Pancreas (tissue), 10 donors: Measurements from ENCODE around the gene ARID5A. TPM values are rescaled to one million over a fixed set of nuclear protein-coding genes. Genes with fewer than 3 reads are reported as not detected.

ENCODE experiments used
- ATAC-seq, 4 donors: fragments of 200-7000 bp; cut with Tn5 transposase; one replicate each; pipeline versions ENCODE4 v1.8.0 to v1.9.1; 2020; ENCODE audit warnings: mild to moderate bottlenecking in 4 of 4, moderate library complexity in 4 of 4
- DNase-seq, 6 donors: peaks; one replicate each; pipeline ENCODE4 v3.0.0-alpha.2; 2020
- FAIRE-seq: peaks from 2 replicates; lab custom pipeline; 2012; peaks lifted over from hg19 to GRCh38; lab: Jason Lieb, UNC
- H3K27ac ChIP-seq, 4 donors: fragments of 200-600 bp; sonication (generic); 1 replicate in 3 of 4; 2 replicates in 1 of 4; pipeline versions ENCODE4 v1.5.0 to v1.8.0; 2020
- H3K27me3 ChIP-seq, 4 donors: fragments of 200-600 bp; one replicate each; pipeline ENCODE4 v1.8.0; 2021
- H3K36me3 ChIP-seq, 3 donors: fragments of 200-600 bp; sonication (generic) in 1 of 3; one replicate each; pipeline versions ENCODE4 v1.5.0 to v1.8.0; 2020 to 2021
- H3K4me1 ChIP-seq, 3 donors: fragments of 200-600 bp; one replicate each; pipeline ENCODE4 v1.8.0; 2021
- H3K4me3 ChIP-seq, 4 donors: fragments of 200-600 bp; sonication (generic) in 2 of 4; one replicate each; pipeline versions ENCODE4 v1.5.0 to v1.8.0; 2020 to 2021
- H3K9me3 ChIP-seq, 4 donors: fragments of 200-600 bp; one replicate each; pipeline ENCODE4 v1.8.0; 2021
- CTCF ChIP-seq, 4 donors: fragments of 200-600 bp; sonication (generic) in 3 of 4; IDR thresholded peaks; one replicate each; pipeline versions ENCODE4 v1.5.0 to v1.8.0; 2021; ENCODE audit warnings: antibody characterized with exemption in 4 of 4
- WGBS, 2 donors: extraction: QIAGEN DNeasy Blood & Tissue Kit; methylation state at CpG; one replicate each; pipeline ENCODE4 v1.1.7; 2013; 5-methylcytosine and 5-hydroxymethylcytosine counted together
- intact Hi-C, 3 donors: fragments of 100-400 bp; cut with DNase I; formaldehyde crosslinking; loops; one replicate each; pipeline versions ENCODE4 v1.11.1 to v1.14.2; 2022
- polyA plus RNA-seq, 2 donors: library from polyadenylated mRNA; stranded (reverse); fragments of 200-250 nt; gene quantifications; one replicate each; pipeline ENCODE4 v1.2.3, GENCODE V29; 2013
- total RNA-seq, 6 donors: library from RNA; stranded (reverse); fragmentation: NEBNext Ultra II Directional in 4 of 6; extraction: Animal tissue kit (Norgen Biotek cat#: 25700) in 4 of 6; gene quantifications; one replicate each; pipeline versions ENCODE4 v1.2.1 to v1.2.4, GENCODE V29; 2021 to 2023
- donor health status: healthy with polysubstance abuse.
- donor health status: DM: no; HTN: no; CAD: no; lungs with moderate emphysema.
- donor health status: DM: no; HTN: no; CAD: no.
- donor health status: control.
- donor health status: control.
- donor health status: Bipolar disorder and iron deficiency.
- donor health status: DM: yes; HTN: yes; CAD: no.
- donor health status: DM: no; HTN: no; CAD: no.
- donor health status: DM: no; HTN: no; CAD: no.
- donor health status: DM: yes; HTN: yes; CAD: no.

Gene ARID5A
- total and polyA plus RNA-seq, 8 donors = 3.3 to 20.7 (median 6.7) TPM

- intact Hi-C loops = no loop called here
- FAIRE-seq (no peak), DNase-seq (no peak), ATAC-seq (no peak)
- no peaks in the 10 kb centered on the region for H3K4me1 ChIP-seq
- no peaks in the 10 kb centered on the region for H3K27me3 ChIP-seq
- TF ChIP-seq CTCF (IDR thresholded peaks at IDR 0.05) = no peak
- no peaks in the 10 kb centered on the region for H3K36me3 ChIP-seq
- H3K27ac ChIP-seq = no peak overlapping the region
- no peak overlapping the region for H3K4me3 ChIP-seq
- H3K9me3 ChIP-seq = no peaks in the 10 kb centered on the region
- 90 to 93% methylated on average over 8 of the region's 8 CpGs for WGBS, 2 donors
Measured at GRCh38 chr2:96558485-96558884, 21.9 kb downstream of the ARID5A start.

GRCh38 chr2:96564026-96564425, 27.5 kb downstream of the ARID5A start:
- no peak overlapping the region for H3K4me3 ChIP-seq
- 72 to 79% methylated on average over 4 of the region's 4 CpGs for WGBS, 2 donors
- no peaks in the 10 kb centered on the region for H3K27me3 ChIP-seq
- no peak overlapping the region for H3K27ac ChIP-seq
- no peak for TF ChIP-seq CTCF (IDR thresholded peaks at IDR 0.05)
- ATAC-seq (no peak), DNase-seq (no peak), FAIRE-seq (no peak)
- H3K4me1 ChIP-seq = no peaks in the 10 kb centered on the region
- no peaks in the 10 kb centered on the region for H3K9me3 ChIP-seq
- intact Hi-C loops = no loop called here
- no peaks in the 10 kb centered on the region for H3K36me3 ChIP-seq

- no peak for FAIRE-seq
- Histone ChIP-seq H3K4me3 (no peak overlapping the region), H3K27ac (no peak overlapping the region), H3K9me3 (no peaks in the 10 kb centered on the region), H3K4me1 (no peaks in the 10 kb centered on the region), H3K36me3 (no peaks in the 10 kb centered on the region), H3K27me3 (no peaks in the 10 kb centered on the region)
- 65 to 77% methylated on average over 3 of the region's 3 CpGs for WGBS, 2 donors
- no peak for DNase-seq
- TF ChIP-seq CTCF (IDR thresholded peaks at IDR 0.05) = no peak
- no peak for ATAC-seq
- intact Hi-C loops = no loop called here
Measured at GRCh38 chr2:96564563-96564962, 28.0 kb downstream of the ARID5A start.

GRCh38 chr2:96565111-96565510, 28.6 kb downstream of the ARID5A start:
- Histone ChIP-seq H3K27me3 (no peaks in the 10 kb centered on the region), H3K36me3 (no peaks in the 10 kb centered on the region), H3K27ac (no peak overlapping the region), H3K4me1 (no peaks in the 10 kb centered on the region), H3K9me3 (no peaks in the 10 kb centered on the region), H3K4me3 (no peak overlapping the region)
- no peak for DNase-seq
- TF ChIP-seq CTCF (IDR thresholded peaks at IDR 0.05) = no peak
- ATAC-seq = no peak
- FAIRE-seq = no peak
- 75 to 77% methylated on average over 5 of the region's 5 CpGs for WGBS, 2 donors
- intact Hi-C loops = no loop called here

- ATAC-seq (no peak), DNase-seq (no peak), FAIRE-seq (no peak)
- intact Hi-C loops = no loop called here
- WGBS, 2 donors = 88 to 98% methylated on average over 1 to 3 of the region's 3 CpGs
- no peak for TF ChIP-seq CTCF (IDR thresholded peaks at IDR 0.05)
- Histone ChIP-seq H3K27ac (no peak overlapping the region), H3K27me3 (no peaks in the 10 kb centered on the region), H3K36me3 (no peaks in the 10 kb centered on the region), H3K9me3 (no peaks in the 10 kb centered on the region), H3K4me3 (no peak overlapping the region), H3K4me1 (no peaks in the 10 kb centered on the region)
Measured at GRCh38 chr2:96568094-96568493, 31.5 kb downstream of the ARID5A start.
